HepG2 (cell line): ENCODE data around the gene ACAN. TPM values are rescaled to one million over a fixed set of nuclear protein-coding genes. Genes with fewer than 3 reads are reported as not detected.

Experiments
- FOXA1 ChIP-seq, 2 experiments: fragments of 450-650 bp in 1 of 2; sonication (generic) in 1 of 2; formaldehyde crosslinking in 1 of 2; IDR thresholded peaks; 2 replicates each; pipeline versions ENCODE4 v1.4.0 to v1.6.1; 2016 to 2020; ENCODE audit warnings: missing genetic modification reagents in 1 of 2
- HOXA3 ChIP-seq: sonication (generic); formaldehyde crosslinking; IDR thresholded peaks from 2 replicates; pipeline ENCODE4 v1.5.0; 2020; ENCODE audit warnings: missing genetic modification reagents
- PCBP1 ChIP-seq: fragments of 200-400 bp; formaldehyde crosslinking; IDR thresholded peaks from 2 replicates; pipeline ENCODE4 v1.6.1; 2017; ENCODE audit warnings: mild to moderate bottlenecking, low read depth, low read length, borderline replicate concordance
- PHF21A ChIP-seq: sonication (generic); formaldehyde crosslinking; IDR thresholded peaks from 2 replicates; pipeline ENCODE4 v1.5.0; 2020; ENCODE audit warnings: mild to moderate bottlenecking, missing genetic modification reagents
- SNAPC2 ChIP-seq: sonication (generic); formaldehyde crosslinking; IDR thresholded peaks from 2 replicates; pipeline ENCODE4 v1.8.1; 2022; ENCODE audit warnings: mild to moderate bottlenecking, missing genetic modification reagents
- SYNCRIP ChIP-seq: fragments of 200-400 bp; formaldehyde crosslinking; IDR thresholded peaks from 2 replicates; pipeline ENCODE4 v1.6.1; 2018; ENCODE audit warnings: mild to moderate bottlenecking, low read depth, low read length; ENCODE audit not compliant: insufficient read depth
- TBX2 ChIP-seq: sonication (generic); formaldehyde crosslinking; IDR thresholded peaks from 2 replicates; pipeline ENCODE4 v1.5.0; 2020; ENCODE audit warnings: missing genetic modification reagents, mild to moderate bottlenecking, borderline replicate concordance
- ZNF343 ChIP-seq: sonication (generic); formaldehyde crosslinking; IDR thresholded peaks from 2 replicates; pipeline ENCODE4 v1.4.0; 2020; ENCODE audit warnings: mild to moderate bottlenecking, missing genetic modification reagents
- ZNF550 ChIP-seq: sonication (generic); formaldehyde crosslinking; IDR thresholded peaks from 2 replicates; pipeline ENCODE4 v1.4.0; 2020; ENCODE audit warnings: mild to moderate bottlenecking, missing genetic modification reagents, borderline replicate concordance
- polyA plus RNA-seq, 8 experiments: library from polyadenylated mRNA; depleted of rRNA in 3 of 8; stranded (reverse) in 7 of 8; unstranded in 1 of 8; fragments of >200 nt; fragmentation: Illumina TruSeq in 4 of 8; extraction: Trizol in 4 of 8; gene quantifications; 2 replicates each; pipeline versions ENCODE4 v1.2.1 to v1.2.3, GENCODE V29; 2011 to 2016; ENCODE audit warnings: low read depth in 4 of 8, missing spikeins in 1 of 8, mixed read lengths in 1 of 8; ENCODE audit not compliant: insufficient read depth in 1 of 8
- total RNA-seq, 5 experiments: library from RNA; depleted of rRNA; stranded (reverse); fragments of >200 nt; fragmentation: Illumina TruSeq; extraction: Trizol; gene quantifications; 2 replicates each; pipeline ENCODE4 v1.2.3, GENCODE V29; 2016; ENCODE audit warnings: low read depth in 1 of 5
- TF ChIP-seq, protein P1 (sequence below): sonication (generic); formaldehyde crosslinking; IDR thresholded peaks from 2 replicates; pipeline ENCODE4 v1.5.1; 2020; ENCODE audit warnings: missing genetic modification reagents, mild to moderate bottlenecking, borderline replicate concordance
- TF ChIP-seq, protein P2 (sequence below): sonication (generic); formaldehyde crosslinking; IDR thresholded peaks from 2 replicates; pipeline ENCODE4 v1.4.0; 2020; ENCODE audit warnings: missing genetic modification reagents; ENCODE audit errors: not compliant biosample characterization
- TF ChIP-seq, protein P3 (sequence below): sonication (generic); formaldehyde crosslinking; conservative IDR thresholded peaks from 2 replicates; pipeline ENCODE4 v1.4.0; 2020; ENCODE audit warnings: mild to moderate bottlenecking, missing genetic modification reagents, moderate library complexity
- TF ChIP-seq, protein P4 (sequence below): sonication (generic); formaldehyde crosslinking; IDR thresholded peaks from 2 replicates; pipeline ENCODE4 v1.5.1; 2020; ENCODE audit warnings: mild to moderate bottlenecking, missing genetic modification reagents, moderate library complexity
- TF ChIP-seq, protein P5 (sequence below): sonication (generic); formaldehyde crosslinking; IDR thresholded peaks from 2 replicates; pipeline ENCODE4 v1.5.0; 2020; ENCODE audit warnings: mild to moderate bottlenecking, missing genetic modification reagents, borderline replicate concordance

Gene ACAN
- total and polyA plus RNA-seq, 2 of the 13 experiments (the other 11 are each of a cell fraction or from before 2014, with no cell fraction given) = not detected

DNA sequence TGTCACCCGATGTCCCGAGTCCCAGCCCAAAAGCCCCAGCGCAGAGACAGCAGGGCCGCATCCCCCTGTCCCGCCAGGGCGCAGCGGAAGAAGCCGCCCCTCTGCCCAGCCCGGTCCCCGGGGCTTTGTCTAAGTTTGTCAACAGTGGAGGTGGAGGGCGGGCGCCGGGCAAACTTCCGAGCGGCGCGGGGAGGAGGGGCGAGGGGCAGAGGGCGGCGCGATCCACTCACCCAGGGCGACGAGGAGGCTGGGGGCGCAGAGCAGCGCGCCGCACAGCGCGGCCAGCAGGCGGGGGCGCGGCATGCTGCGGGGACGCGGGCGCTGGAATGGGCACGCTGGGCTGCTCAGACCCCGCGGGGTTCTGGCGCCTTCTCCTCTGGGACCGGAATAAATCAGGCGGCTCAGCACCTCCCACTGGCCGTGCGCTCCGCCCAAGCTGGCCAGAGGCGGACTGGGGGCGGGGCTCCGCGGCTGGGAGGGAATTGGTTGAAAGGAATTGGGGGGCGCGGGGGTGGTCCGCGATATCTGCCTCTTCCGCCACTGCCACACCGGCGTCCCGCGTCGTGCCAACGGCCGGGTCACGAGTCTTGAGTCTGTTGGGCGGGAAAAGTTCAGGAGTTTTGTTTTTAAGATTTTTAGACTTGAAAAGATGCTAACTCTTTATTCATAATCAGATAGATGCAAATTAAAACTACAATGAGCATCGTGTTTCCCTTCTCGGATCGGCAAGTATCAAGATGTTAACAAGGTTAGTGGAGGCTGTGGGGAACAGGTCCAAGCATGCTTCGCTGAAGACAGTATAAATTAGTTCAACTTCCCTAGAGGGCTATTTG lies 110.0 kb downstream of the ACAN start, which contains the start of gene MFGE8 (continued):
- TF ChIP-seq, protein P1, sequence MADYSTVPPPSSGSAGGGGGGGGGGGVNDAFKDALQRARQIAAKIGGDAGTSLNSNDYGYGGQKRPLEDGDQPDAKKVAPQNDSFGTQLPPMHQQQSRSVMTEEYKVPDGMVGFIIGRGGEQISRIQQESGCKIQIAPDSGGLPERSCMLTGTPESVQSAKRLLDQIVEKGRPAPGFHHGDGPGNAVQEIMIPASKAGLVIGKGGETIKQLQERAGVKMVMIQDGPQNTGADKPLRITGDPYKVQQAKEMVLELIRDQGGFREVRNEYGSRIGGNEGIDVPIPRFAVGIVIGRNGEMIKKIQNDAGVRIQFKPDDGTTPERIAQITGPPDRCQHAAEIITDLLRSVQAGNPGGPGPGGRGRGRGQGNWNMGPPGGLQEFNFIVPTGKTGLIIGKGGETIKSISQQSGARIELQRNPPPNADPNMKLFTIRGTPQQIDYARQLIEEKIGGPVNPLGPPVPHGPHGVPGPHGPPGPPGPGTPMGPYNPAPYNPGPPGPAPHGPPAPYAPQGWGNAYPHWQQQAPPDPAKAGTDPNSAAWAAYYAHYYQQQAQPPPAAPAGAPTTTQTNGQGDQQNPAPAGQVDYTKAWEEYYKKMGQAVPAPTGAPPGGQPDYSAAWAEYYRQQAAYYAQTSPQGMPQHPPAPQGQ (CRISPR knock-in tag) = no peak
- TF ChIP-seq, protein P2, sequence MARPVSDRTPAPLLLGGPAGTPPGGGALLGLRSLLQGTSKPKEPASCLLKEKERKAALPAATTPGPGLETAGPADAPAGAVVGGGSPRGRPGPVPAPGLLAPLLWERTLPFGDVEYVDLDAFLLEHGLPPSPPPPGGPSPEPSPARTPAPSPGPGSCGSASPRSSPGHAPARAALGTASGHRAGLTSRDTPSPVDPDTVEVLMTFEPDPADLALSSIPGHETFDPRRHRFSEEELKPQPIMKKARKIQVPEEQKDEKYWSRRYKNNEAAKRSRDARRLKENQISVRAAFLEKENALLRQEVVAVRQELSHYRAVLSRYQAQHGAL (CRISPR knock-in tag) = no peak
- 0 out of 2 replicates have a peak, but pooled peaks have one; percentile 32 for TF ChIP-seq SNAPC2 (CRISPR knock-in tag)
- no peak for TF ChIP-seq FOXA1 (IDR thresholded peaks at IDR 0.05)
- peak; percentile 45; the same call in 1 of the 2 replicates for TF ChIP-seq FOXA1 (CRISPR knock-in tag; IDR thresholded peaks at IDR 0.05)
- TF ChIP-seq, protein P3, sequence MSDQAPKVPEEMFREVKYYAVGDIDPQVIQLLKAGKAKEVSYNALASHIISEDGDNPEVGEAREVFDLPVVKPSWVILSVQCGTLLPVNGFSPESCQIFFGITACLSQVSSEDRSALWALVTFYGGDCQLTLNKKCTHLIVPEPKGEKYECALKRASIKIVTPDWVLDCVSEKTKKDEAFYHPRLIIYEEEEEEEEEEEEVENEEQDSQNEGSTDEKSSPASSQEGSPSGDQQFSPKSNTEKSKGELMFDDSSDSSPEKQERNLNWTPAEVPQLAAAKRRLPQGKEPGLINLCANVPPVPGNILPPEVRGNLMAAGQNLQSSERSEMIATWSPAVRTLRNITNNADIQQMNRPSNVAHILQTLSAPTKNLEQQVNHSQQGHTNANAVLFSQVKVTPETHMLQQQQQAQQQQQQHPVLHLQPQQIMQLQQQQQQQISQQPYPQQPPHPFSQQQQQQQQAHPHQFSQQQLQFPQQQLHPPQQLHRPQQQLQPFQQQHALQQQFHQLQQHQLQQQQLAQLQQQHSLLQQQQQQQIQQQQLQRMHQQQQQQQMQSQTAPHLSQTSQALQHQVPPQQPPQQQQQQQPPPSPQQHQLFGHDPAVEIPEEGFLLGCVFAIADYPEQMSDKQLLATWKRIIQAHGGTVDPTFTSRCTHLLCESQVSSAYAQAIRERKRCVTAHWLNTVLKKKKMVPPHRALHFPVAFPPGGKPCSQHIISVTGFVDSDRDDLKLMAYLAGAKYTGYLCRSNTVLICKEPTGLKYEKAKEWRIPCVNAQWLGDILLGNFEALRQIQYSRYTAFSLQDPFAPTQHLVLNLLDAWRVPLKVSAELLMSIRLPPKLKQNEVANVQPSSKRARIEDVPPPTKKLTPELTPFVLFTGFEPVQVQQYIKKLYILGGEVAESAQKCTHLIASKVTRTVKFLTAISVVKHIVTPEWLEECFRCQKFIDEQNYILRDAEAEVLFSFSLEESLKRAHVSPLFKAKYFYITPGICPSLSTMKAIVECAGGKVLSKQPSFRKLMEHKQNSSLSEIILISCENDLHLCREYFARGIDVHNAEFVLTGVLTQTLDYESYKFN (CRISPR knock-in tag) = peak; percentile 39; the same call in 1 of the 2 replicates
- TF ChIP-seq, protein P4, sequence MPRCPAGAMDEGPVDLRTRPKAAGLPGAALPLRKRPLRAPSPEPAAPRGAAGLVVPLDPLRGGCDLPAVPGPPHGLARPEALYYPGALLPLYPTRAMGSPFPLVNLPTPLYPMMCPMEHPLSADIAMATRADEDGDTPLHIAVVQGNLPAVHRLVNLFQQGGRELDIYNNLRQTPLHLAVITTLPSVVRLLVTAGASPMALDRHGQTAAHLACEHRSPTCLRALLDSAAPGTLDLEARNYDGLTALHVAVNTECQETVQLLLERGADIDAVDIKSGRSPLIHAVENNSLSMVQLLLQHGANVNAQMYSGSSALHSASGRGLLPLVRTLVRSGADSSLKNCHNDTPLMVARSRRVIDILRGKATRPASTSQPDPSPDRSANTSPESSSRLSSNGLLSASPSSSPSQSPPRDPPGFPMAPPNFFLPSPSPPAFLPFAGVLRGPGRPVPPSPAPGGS (CRISPR knock-in tag) = 0 out of 2 replicates have a peak, but pooled peaks have one; percentile 28
- TF ChIP-seq TBX2 (CRISPR knock-in tag) = peak; percentile 49; the same call in 1 of the 2 replicates
- TF ChIP-seq ZNF550 (CRISPR knock-in tag) = no peak
- 0 out of 2 replicates have a peak, but pooled peaks have one; percentile 38 for TF ChIP-seq ZNF343 (CRISPR knock-in tag)
- peak; percentile 46; the same call in 1 of the 2 replicates for TF ChIP-seq HOXA3
- no peak for TF ChIP-seq SYNCRIP
- no peak for TF ChIP-seq PCBP1
- TF ChIP-seq PHF21A (CRISPR knock-in tag) = peak; percentile 48; the same call in 1 of the 2 replicates
- TF ChIP-seq, protein P5, sequence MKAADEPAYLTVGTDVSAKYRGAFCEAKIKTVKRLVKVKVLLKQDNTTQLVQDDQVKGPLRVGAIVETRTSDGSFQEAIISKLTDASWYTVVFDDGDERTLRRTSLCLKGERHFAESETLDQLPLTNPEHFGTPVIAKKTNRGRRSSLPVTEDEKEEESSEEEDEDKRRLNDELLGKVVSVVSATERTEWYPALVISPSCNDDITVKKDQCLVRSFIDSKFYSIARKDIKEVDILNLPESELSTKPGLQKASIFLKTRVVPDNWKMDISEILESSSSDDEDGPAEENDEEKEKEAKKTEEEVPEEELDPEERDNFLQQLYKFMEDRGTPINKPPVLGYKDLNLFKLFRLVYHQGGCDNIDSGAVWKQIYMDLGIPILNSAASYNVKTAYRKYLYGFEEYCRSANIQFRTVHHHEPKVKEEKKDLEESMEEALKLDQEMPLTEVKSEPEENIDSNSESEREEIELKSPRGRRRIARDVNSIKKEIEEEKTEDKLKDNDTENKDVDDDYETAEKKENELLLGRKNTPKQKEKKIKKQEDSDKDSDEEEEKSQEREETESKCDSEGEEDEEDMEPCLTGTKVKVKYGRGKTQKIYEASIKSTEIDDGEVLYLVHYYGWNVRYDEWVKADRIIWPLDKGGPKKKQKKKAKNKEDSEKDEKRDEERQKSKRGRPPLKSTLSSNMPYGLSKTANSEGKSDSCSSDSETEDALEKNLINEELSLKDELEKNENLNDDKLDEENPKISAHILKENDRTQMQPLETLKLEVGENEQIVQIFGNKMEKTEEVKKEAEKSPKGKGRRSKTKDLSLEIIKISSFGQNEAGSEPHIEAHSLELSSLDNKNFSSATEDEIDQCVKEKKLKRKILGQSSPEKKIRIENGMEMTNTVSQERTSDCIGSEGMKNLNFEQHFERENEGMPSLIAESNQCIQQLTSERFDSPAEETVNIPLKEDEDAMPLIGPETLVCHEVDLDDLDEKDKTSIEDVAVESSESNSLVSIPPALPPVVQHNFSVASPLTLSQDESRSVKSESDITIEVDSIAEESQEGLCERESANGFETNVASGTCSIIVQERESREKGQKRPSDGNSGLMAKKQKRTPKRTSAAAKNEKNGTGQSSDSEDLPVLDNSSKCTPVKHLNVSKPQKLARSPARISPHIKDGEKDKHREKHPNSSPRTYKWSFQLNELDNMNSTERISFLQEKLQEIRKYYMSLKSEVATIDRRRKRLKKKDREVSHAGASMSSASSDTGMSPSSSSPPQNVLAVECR (CRISPR knock-in tag) = peak; percentile 67
